Epithelial cell of esophagus (primary cell): Measurements from ENCODE around the gene ZNF200.
"Not testable (repeated sequence)": the region's sequence is repeated elsewhere in the genome, so short reads cannot be mapped to it uniquely, and the experiment has no call there.

Experiments used
- DNase-seq: peaks from one replicate; pipeline ENCODE4 v3.0.0; 2010; ENCODE audit warnings: low read depth
- H3K4me3 ChIP-seq: 2 replicates; pipeline ENCODE4 v1.5.1; 2011; ENCODE audit warnings: mild to moderate bottlenecking, low read length, control low read depth
- CTCF ChIP-seq: IDR thresholded peaks from 2 replicates; pipeline ENCODE4 v1.5.1; 2011; ENCODE audit warnings: low read depth, mild to moderate bottlenecking, low read length, control low read depth, inconsistent platforms; ENCODE audit not compliant: insufficient read depth; ENCODE audit errors: missing control alignments

The ZNF200 gene

GRCh38 chr16:3182608-3183444 lies 52.1 kb downstream of the ZNF200 start:
- peak; percentile 66 for DNase-seq
- peak overlapping the region; percentile 58 for H3K4me3 ChIP-seq
- TF ChIP-seq CTCF: peak; percentile 9

GRCh38 chr16:3182293-3182607 lies 52.7 kb downstream of the ZNF200 start:
- not testable (repeated sequence) for DNase-seq, H3K4me3 ChIP-seq

GRCh38 chr16:3180445-3180878 lies 54.5 kb downstream of the ZNF200 start:
- no peak for TF ChIP-seq CTCF

GRCh38 chr16:3179651-3180050 lies 55.3 kb downstream of the ZNF200 start:
- no peak for TF ChIP-seq CTCF
- no peak overlapping the region for H3K4me3 ChIP-seq
- DNase-seq: no peak

More at GRCh38 chr16:3180445-3180878, 54.5 kb downstream of the ZNF200 start:
- no peak overlapping the region for H3K4me3 ChIP-seq
- DNase-seq: peak; percentile 50

GRCh38 chr16:3175157-3176093 lies 59.5 kb downstream of the ZNF200 start:
- DNase-seq: peak; percentile 70
- no peak for TF ChIP-seq CTCF
- peak overlapping the region; percentile 4 for H3K4me3 ChIP-seq

- TF ChIP-seq CTCF: no peak
- DNase-seq: no peak
- H3K4me3 ChIP-seq: no peak overlapping the region
Measured at GRCh38 chr16:3174618-3175148, 60.3 kb downstream of the ZNF200 start.
